ENCODE data around the gene MCHR1.

DNA sequence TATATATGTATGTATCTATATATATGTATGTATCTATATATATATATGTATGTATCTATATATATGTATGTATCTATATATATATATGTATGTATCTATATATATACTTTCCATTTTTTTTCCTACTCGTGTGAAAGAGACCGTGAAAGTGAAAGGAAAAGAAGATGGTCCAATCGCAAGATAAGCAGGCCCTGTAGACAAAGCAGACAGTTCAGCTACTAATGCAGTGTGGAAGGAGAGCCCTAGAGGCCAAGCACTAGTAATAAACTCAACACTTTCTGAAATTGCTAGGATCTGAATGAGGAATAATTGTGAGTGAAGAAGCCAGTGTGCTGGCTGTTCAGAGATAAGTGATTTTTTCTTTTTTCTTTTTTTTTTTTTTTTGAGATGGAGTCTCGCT is 47.2 kb downstream of the MCHR1 start:
- TF ChIP-seq, protein P1, sequence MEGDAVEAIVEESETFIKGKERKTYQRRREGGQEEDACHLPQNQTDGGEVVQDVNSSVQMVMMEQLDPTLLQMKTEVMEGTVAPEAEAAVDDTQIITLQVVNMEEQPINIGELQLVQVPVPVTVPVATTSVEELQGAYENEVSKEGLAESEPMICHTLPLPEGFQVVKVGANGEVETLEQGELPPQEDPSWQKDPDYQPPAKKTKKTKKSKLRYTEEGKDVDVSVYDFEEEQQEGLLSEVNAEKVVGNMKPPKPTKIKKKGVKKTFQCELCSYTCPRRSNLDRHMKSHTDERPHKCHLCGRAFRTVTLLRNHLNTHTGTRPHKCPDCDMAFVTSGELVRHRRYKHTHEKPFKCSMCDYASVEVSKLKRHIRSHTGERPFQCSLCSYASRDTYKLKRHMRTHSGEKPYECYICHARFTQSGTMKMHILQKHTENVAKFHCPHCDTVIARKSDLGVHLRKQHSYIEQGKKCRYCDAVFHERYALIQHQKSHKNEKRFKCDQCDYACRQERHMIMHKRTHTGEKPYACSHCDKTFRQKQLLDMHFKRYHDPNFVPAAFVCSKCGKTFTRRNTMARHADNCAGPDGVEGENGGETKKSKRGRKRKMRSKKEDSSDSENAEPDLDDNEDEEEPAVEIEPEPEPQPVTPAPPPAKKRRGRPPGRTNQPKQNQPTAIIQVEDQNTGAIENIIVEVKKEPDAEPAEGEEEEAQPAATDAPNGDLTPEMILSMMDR (optimal IDR thresholded peaks at IDR 0.05 in 1 of 3, IDR thresholded peaks at IDR 0.05 in 1 of 3, conservative IDR thresholded peaks at IDR 0.05 in 1 of 3; ENCODE audit: extremely low read depth in 1 of 3, insufficient read depth in 2 of 3, low read length in 3 of 3) = no peak
- TF ChIP-seq EZH2 (IDR thresholded peaks at IDR 0.05; ENCODE audit: low read length) = no peak

All from keratinocyte (primary cell).